ENCODE data around the gene FCMR.

GRCh38 chr1:206860165-206860564, 61.6 kb downstream of the FCMR start:
- TF ChIP-seq CTCF (IDR thresholded peaks at IDR 0.05) = no peak
- TF ChIP-seq POLR2A (IDR thresholded peaks at IDR 0.05) = no peak
